C4-2B (cell line): Measurements from ENCODE around the gene RPL9.

Experiments
- ZFX ChIP-seq: fragments of 450-650 bp; IDR thresholded peaks from 2 replicates; pipeline ENCODE4 v1.6.1; 2017
- TF ChIP-seq, protein P1 (sequence below): fragments of 450-650 bp; conservative IDR thresholded peaks from 2 replicates; pipeline ENCODE4 v1.5.1; 2017; ENCODE audit warnings: mild to moderate bottlenecking

DNA sequence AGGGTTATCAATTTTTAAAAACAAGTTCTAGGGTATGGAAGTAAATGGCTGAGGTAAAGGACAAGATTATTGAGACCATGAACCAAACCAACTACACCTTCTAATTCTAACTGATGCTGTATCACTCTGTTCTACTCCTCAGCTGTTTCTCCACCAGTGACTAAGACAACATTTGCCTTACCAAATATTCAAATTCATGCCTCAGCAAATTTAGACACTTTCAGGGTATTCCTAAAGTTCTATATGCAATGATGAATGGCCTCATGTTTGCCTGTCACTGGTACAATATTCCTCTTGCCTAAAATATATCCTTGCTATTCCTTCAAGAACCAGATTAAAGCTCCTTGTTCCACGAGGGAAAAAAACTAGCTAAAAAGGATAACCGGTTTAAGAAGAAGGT lies 5.0 kb downstream of the RPL9 start:
- TF ChIP-seq, protein P1, sequence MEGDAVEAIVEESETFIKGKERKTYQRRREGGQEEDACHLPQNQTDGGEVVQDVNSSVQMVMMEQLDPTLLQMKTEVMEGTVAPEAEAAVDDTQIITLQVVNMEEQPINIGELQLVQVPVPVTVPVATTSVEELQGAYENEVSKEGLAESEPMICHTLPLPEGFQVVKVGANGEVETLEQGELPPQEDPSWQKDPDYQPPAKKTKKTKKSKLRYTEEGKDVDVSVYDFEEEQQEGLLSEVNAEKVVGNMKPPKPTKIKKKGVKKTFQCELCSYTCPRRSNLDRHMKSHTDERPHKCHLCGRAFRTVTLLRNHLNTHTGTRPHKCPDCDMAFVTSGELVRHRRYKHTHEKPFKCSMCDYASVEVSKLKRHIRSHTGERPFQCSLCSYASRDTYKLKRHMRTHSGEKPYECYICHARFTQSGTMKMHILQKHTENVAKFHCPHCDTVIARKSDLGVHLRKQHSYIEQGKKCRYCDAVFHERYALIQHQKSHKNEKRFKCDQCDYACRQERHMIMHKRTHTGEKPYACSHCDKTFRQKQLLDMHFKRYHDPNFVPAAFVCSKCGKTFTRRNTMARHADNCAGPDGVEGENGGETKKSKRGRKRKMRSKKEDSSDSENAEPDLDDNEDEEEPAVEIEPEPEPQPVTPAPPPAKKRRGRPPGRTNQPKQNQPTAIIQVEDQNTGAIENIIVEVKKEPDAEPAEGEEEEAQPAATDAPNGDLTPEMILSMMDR = no peak
- no peak for TF ChIP-seq ZFX
